ENCODE measurements around the gene MYO10.

The MYO10 gene

DNA sequence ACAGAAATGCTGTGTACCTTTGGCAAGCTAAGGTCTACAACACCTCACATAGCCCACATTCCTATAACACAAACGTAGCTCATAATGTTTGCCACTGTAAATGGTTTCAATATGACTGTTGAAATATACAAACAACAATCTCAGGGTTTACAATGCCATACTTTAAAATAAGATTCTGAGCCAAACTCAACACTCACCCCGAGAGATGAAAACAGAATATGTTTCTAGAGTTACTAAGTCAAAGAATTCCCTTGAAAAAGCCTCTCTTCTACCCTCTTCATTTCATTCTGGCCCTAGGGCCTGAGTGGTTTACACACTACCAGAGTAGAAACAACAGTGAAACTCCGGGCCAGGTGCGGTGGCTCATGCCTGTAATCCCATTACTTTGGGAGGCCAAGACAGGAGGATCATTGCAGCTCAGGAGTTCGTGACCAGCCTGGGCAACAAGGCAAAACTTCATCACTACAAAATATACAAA is 72.6 kb downstream of the MYO10 start:
- H3K9me3 ChIP-seq (ENCODE audit: insufficient read depth, low read length) = no peaks in the 10 kb centered on the region; the same call in 1 of the 2 replicates
- H3K9ac ChIP-seq (ENCODE audit: insufficient read length, low read depth) = no peak overlapping the region
- peaks cover 3% of the 10 kb centered on the region for H3K4me1 ChIP-seq (ENCODE audit: insufficient read depth, insufficient read length)
- DNase-seq (ENCODE audit: low read depth, low spot score) = no peak
- H3K36me3 ChIP-seq (ENCODE audit: insufficient read depth, insufficient read length, low read length) = peaks cover 4% of the 10 kb centered on the region
- no peak for TF ChIP-seq SUZ12 (IDR thresholded peaks at IDR 0.05; ENCODE audit: extremely low read depth, insufficient read depth, insufficient read length)
- TF ChIP-seq YY1 (IDR thresholded peaks at IDR 0.05; ENCODE audit: insufficient read depth, insufficient read length) = no peak
- no peak for TF ChIP-seq ZNF274 (IDR thresholded peaks at IDR 0.05; ENCODE audit: low read depth, low read length)
- H3K27me3 ChIP-seq (ENCODE audit: insufficient read depth, insufficient read length) = no peaks in the 10 kb centered on the region
- H3K4me3 ChIP-seq (ENCODE audit: insufficient read length, low read depth) = no peak overlapping the region

DNA sequence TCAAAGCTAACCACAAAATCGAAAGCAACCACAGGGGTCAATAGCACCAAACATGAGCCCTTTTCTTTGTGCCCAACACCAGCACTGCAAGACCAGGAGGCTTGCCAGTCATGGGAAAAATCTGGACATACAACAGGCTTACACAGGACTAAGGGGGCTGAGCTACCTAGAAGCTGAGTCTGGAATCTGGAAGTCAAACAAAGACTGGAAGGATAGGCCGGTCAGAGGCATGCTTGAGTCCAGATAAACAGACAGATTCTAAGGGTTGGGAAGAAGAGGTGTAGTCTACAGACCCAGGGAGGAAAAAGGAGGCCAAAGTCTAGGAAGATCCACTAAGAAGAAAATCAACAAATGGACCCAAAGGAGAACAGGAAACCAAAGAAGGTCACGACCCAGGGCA is 73.3 kb downstream of the MYO10 start:
- Histone ChIP-seq H3K27me3 (ENCODE audit: insufficient read depth, insufficient read length) (no peaks in the 10 kb centered on the region), H3K9me3 (ENCODE audit: insufficient read depth, low read length) (no peaks in the 10 kb centered on the region; the same call in 1 of the 2 replicates), H3K4me1 (ENCODE audit: insufficient read depth, insufficient read length) (peaks cover 3% of the 10 kb centered on the region), H3K36me3 (ENCODE audit: insufficient read depth, insufficient read length, low read length) (peaks cover 4% of the 10 kb centered on the region), H3K9ac (ENCODE audit: insufficient read length, low read depth) (no peak overlapping the region), H3K4me3 (ENCODE audit: insufficient read length, low read depth) (no peak overlapping the region)
- no peak for TF ChIP-seq SUZ12 (IDR thresholded peaks at IDR 0.05; ENCODE audit: extremely low read depth, insufficient read depth, insufficient read length)
- TF ChIP-seq ZNF274 (IDR thresholded peaks at IDR 0.05; ENCODE audit: low read depth, low read length) = no peak
- TF ChIP-seq YY1 (IDR thresholded peaks at IDR 0.05; ENCODE audit: insufficient read depth, insufficient read length) = no peak
- DNase-seq (ENCODE audit: low read depth, low spot score) = no peak

- Histone ChIP-seq H3K4me1 (ENCODE audit: insufficient read depth, insufficient read length) (peaks cover 3% of the 10 kb centered on the region), H3K36me3 (ENCODE audit: insufficient read depth, insufficient read length, low read length) (peaks cover 3% of the 10 kb centered on the region), H3K9me3 (ENCODE audit: insufficient read depth, low read length) (no peaks in the 10 kb centered on the region; the same call in 1 of the 2 replicates), H3K9ac (ENCODE audit: insufficient read length, low read depth) (no peak overlapping the region), H3K4me3 (ENCODE audit: insufficient read length, low read depth) (no peak overlapping the region), H3K27me3 (ENCODE audit: insufficient read depth, insufficient read length) (no peaks in the 10 kb centered on the region)
- no peak for DNase-seq (ENCODE audit: low read depth, low spot score)
- TF ChIP-seq SUZ12 (IDR thresholded peaks at IDR 0.05; ENCODE audit: extremely low read depth, insufficient read depth, insufficient read length) (no peak), ZNF274 (IDR thresholded peaks at IDR 0.05; ENCODE audit: low read depth, low read length) (no peak), YY1 (IDR thresholded peaks at IDR 0.05; ENCODE audit: insufficient read depth, insufficient read length) (no peak)
Observed at GRCh38 chr5:16859346-16859745, 76.7 kb downstream of the MYO10 start.

- Histone ChIP-seq H3K4me3 (ENCODE audit: insufficient read length, low read depth) (no peak overlapping the region), H3K4me1 (ENCODE audit: insufficient read depth, insufficient read length) (peaks cover 3% of the 10 kb centered on the region), H3K9me3 (ENCODE audit: insufficient read depth, low read length) (no peaks in the 10 kb centered on the region; the same call in 1 of the 2 replicates), H3K27me3 (ENCODE audit: insufficient read depth, insufficient read length) (no peaks in the 10 kb centered on the region), H3K9ac (ENCODE audit: insufficient read length, low read depth) (no peak overlapping the region), H3K36me3 (ENCODE audit: insufficient read depth, insufficient read length, low read length) (no peaks in the 10 kb centered on the region)
- no peak for TF ChIP-seq SUZ12 (IDR thresholded peaks at IDR 0.05; ENCODE audit: extremely low read depth, insufficient read depth, insufficient read length)
- TF ChIP-seq YY1 (IDR thresholded peaks at IDR 0.05; ENCODE audit: insufficient read depth, insufficient read length) = no peak
- no peak for TF ChIP-seq ZNF274 (IDR thresholded peaks at IDR 0.05; ENCODE audit: low read depth, low read length)
- DNase-seq (ENCODE audit: low read depth, low spot score) = no peak
Observed at GRCh38 chr5:16858151-16858550, 77.9 kb downstream of the MYO10 start.

DNA sequence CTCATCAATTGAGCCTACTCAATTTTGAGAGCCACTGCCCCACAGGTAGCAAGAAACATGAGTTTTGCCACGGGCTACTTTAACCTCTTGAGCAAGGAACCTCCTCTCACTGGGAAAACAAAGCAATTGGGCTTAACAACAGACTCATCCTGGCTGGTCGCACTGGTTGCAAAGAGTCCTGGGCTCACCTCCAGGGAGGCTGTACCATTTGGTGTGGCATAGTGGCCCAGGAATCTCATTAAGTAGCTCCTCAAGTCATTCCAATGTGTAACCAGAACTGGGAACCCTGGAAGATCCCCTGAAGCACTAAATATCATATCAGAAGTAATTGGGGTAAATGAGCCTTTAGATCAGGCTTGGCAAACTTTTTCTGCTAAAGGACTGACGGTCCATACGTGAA is 78.5 kb downstream of the MYO10 start:
- Histone ChIP-seq H3K4me1 (ENCODE audit: insufficient read depth, insufficient read length) (no peaks in the 10 kb centered on the region), H3K36me3 (ENCODE audit: insufficient read depth, insufficient read length, low read length) (no peaks in the 10 kb centered on the region), H3K9me3 (ENCODE audit: insufficient read depth, low read length) (no peaks in the 10 kb centered on the region; the same call in 1 of the 2 replicates), H3K27me3 (ENCODE audit: insufficient read depth, insufficient read length) (no peaks in the 10 kb centered on the region), H3K4me3 (ENCODE audit: insufficient read length, low read depth) (no peak overlapping the region), H3K9ac (ENCODE audit: insufficient read length, low read depth) (no peak overlapping the region)
- DNase-seq (ENCODE audit: low read depth, low spot score) = no peak
- TF ChIP-seq SUZ12 (IDR thresholded peaks at IDR 0.05; ENCODE audit: extremely low read depth, insufficient read depth, insufficient read length) (no peak), YY1 (IDR thresholded peaks at IDR 0.05; ENCODE audit: insufficient read depth, insufficient read length) (no peak), ZNF274 (IDR thresholded peaks at IDR 0.05; ENCODE audit: low read depth, low read length) (no peak)

GRCh38 chr5:16856531-16856930 is 79.6 kb downstream of the MYO10 start:
- Histone ChIP-seq H3K9ac (ENCODE audit: insufficient read length, low read depth) (no peak overlapping the region), H3K4me1 (ENCODE audit: insufficient read depth, insufficient read length) (no peaks in the 10 kb centered on the region), H3K4me3 (ENCODE audit: insufficient read length, low read depth) (no peak overlapping the region), H3K36me3 (ENCODE audit: insufficient read depth, insufficient read length, low read length) (no peaks in the 10 kb centered on the region), H3K9me3 (ENCODE audit: insufficient read depth, low read length) (no peaks in the 10 kb centered on the region; the same call in 1 of the 2 replicates), H3K27me3 (ENCODE audit: insufficient read depth, insufficient read length) (no peaks in the 10 kb centered on the region)
- TF ChIP-seq YY1 (IDR thresholded peaks at IDR 0.05; ENCODE audit: insufficient read depth, insufficient read length) (no peak), ZNF274 (IDR thresholded peaks at IDR 0.05; ENCODE audit: low read depth, low read length) (no peak), SUZ12 (IDR thresholded peaks at IDR 0.05; ENCODE audit: extremely low read depth, insufficient read depth, insufficient read length) (no peak)
- no peak for DNase-seq (ENCODE audit: low read depth, low spot score)

- Histone ChIP-seq H3K9me3 (ENCODE audit: insufficient read depth, low read length) (no peaks in the 10 kb centered on the region; the same call in 1 of the 2 replicates), H3K27me3 (ENCODE audit: insufficient read depth, insufficient read length) (no peaks in the 10 kb centered on the region), H3K4me3 (ENCODE audit: insufficient read length, low read depth) (no peak overlapping the region), H3K4me1 (ENCODE audit: insufficient read depth, insufficient read length) (no peaks in the 10 kb centered on the region), H3K9ac (ENCODE audit: insufficient read length, low read depth) (no peak overlapping the region), H3K36me3 (ENCODE audit: insufficient read depth, insufficient read length, low read length) (no peaks in the 10 kb centered on the region)
- TF ChIP-seq ZNF274 (IDR thresholded peaks at IDR 0.05; ENCODE audit: low read depth, low read length) (no peak), SUZ12 (IDR thresholded peaks at IDR 0.05; ENCODE audit: extremely low read depth, insufficient read depth, insufficient read length) (no peak), YY1 (IDR thresholded peaks at IDR 0.05; ENCODE audit: insufficient read depth, insufficient read length) (no peak)
- DNase-seq (ENCODE audit: low read depth, low spot score) = no peak
Observed at GRCh38 chr5:16855898-16856297, 80.2 kb downstream of the MYO10 start.
